GM10266 (cell line): Measurements from ENCODE around the gene SLC16A10.
"Not testable (repeated sequence)": the region's sequence is repeated elsewhere in the genome, so short reads cannot be mapped to it uniquely, and the experiment has no call there.

Experiments
- DNase-seq: peaks from one replicate; pipeline ENCODE4 v3.0.0; 2012; ENCODE audit errors: extremely low spot score
- TF ChIP-seq, protein P1 (sequence below): IDR thresholded peaks from 2 replicates; pipeline ENCODE4 v1.5.1; 2012; ENCODE audit warnings: mild to moderate bottlenecking, low read depth; ENCODE audit not compliant: control insufficient read depth, insufficient read depth; ENCODE audit errors: missing control alignments

The SLC16A10 gene

DNA sequence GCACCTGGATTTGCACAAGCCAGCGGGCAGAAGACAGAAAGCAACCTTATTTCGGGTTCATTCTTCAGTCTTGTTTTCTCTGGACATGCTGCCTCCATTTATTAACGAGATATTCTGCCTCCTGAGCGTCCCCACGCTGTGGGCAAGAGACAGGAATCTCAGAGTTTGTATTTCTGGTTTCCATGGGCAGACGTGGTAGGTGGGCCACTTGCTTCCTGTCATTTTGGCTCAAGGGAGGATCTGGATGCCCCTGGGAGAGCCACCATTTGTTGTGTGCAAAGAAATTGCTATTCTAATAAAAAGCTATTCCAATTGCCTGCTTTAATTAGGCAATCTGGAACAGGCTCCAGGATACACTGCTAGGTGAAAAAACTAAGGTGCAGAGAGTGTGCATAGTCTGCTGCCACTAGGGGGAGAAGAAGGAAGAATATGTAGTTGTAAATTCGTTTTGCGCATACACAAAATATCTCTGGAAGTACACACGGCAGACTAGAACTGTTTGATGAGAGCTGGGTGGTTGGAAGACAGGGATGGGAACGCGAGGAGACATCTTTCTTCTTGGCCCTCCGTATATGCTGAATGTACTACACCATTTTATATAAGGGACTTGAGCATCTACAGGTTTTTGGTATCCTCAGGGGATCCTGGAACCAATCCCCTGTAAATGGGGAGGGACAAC lies 30.1 kb upstream of the SLC16A10 start:
- TF ChIP-seq, protein P1, sequence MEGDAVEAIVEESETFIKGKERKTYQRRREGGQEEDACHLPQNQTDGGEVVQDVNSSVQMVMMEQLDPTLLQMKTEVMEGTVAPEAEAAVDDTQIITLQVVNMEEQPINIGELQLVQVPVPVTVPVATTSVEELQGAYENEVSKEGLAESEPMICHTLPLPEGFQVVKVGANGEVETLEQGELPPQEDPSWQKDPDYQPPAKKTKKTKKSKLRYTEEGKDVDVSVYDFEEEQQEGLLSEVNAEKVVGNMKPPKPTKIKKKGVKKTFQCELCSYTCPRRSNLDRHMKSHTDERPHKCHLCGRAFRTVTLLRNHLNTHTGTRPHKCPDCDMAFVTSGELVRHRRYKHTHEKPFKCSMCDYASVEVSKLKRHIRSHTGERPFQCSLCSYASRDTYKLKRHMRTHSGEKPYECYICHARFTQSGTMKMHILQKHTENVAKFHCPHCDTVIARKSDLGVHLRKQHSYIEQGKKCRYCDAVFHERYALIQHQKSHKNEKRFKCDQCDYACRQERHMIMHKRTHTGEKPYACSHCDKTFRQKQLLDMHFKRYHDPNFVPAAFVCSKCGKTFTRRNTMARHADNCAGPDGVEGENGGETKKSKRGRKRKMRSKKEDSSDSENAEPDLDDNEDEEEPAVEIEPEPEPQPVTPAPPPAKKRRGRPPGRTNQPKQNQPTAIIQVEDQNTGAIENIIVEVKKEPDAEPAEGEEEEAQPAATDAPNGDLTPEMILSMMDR = peak; percentile 59
- peak; percentile 36 for DNase-seq

DNA sequence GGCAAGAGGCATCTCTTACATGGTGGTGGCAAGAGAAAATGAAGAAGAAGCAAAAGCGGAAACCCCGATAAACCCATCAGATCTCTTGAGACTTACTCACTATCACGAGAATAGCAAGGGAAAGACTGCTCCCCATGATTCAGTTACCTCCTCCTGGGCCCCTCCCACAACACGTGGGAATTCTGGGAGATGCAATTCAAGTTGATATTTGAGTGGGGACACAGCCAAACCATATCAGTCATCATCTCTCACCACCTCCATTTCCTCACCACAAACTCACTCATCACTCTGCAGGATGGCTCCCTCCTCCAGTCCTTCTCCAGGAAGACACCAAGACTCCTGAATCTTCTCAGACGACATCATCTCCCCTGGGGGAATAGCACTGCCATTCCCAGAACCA lies 25.8 kb upstream of the SLC16A10 start:
- DNase-seq = no peak
- TF ChIP-seq, protein P1 = no peak

DNA sequence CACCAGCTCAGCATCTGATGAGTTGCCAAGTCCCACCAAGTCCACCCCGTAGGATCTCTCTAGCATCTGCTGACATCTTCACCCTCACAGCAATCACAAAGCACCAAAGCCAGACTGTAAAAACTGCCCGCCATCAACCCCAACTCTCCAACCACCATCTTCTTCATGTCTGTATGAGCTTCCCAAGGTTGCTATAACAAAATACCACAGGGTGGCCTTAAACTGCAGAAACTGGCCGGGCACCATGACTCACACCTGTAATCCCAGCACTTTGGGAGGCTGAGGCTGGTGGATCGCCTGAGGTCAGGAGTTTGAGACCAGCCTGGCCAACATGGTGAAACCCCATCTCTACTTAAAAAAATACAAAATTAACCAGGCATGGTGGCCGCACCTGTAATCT lies 25.3 kb upstream of the SLC16A10 start:
- DNase-seq = not testable (repeated sequence)

DNA sequence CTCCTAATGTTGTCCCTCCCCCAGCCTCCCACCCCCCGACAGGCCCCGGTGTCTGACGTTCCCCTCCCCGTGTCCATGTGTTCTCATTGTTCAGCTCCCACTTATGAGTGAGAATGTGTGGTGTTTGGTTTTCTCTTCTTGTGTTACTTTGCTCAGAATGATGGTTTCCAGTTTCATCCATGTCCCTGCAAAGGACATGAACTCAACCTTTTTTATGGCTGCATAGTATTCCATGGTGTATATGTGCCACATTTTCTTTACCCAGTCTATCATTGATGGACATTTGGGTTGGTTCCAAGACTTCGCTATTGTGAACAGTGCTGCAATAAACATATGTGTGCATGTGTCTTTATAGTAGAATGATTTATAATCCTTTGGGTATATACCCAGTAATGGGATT lies 24.4 kb upstream of the SLC16A10 start:
- not testable (repeated sequence) for DNase-seq

DNA sequence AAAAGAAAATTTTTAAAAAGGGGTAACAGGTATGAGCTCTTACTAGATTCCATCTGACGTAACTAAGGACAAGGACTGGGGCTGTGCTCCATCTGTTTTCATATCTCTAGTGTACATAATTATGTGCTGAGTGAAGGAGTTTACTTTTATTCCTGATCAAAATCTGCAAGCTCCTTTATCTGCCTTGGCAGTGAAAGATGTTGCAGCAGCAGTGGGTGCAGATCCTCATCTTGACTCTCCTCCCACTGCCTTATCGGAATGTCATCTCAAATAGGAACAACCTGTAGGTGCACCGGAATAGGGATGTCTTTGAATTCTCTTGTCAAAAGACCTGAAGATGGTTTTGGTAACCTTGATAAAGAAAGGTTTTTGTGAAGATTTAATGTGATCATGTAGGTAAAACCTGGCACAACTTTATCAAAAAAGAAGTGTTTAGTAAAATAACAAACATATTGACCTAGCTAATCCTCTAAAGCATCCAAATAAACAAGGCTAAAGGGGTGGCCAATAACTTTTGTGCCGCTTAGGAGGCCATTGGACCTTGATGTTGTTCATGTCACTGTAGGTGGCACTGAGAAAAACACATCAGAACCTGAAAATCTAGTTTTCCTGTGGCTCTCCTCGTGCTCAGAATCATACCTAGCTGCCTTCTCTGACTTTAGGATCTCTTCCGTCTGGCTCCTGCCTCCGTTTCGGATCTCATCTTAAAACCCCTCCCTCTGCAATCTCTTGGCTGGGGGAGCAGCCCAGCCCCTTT lies 19.0 kb upstream of the SLC16A10 start:
- TF ChIP-seq, protein P1 = no peak
- DNase-seq = no peak

DNA sequence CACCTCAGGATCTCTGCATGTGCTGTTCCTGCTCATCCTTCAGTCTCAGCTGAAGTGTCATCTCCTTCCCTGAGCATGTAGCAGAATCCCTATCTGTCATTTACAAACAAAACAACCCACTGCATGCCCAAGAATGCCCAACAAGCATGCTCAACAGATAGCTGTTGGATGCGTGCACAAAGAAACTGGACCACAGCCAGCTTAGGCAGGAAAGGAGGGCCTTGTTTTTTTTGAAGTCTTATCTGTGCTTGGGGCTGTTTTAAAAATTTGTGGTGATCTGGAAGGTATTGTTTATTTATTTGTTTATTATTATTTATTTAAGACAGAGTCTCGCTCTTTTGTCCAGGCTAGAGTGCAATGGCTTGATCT lies 18.5 kb upstream of the SLC16A10 start:
- no peak for DNase-seq
- TF ChIP-seq, protein P1 = no peak

DNA sequence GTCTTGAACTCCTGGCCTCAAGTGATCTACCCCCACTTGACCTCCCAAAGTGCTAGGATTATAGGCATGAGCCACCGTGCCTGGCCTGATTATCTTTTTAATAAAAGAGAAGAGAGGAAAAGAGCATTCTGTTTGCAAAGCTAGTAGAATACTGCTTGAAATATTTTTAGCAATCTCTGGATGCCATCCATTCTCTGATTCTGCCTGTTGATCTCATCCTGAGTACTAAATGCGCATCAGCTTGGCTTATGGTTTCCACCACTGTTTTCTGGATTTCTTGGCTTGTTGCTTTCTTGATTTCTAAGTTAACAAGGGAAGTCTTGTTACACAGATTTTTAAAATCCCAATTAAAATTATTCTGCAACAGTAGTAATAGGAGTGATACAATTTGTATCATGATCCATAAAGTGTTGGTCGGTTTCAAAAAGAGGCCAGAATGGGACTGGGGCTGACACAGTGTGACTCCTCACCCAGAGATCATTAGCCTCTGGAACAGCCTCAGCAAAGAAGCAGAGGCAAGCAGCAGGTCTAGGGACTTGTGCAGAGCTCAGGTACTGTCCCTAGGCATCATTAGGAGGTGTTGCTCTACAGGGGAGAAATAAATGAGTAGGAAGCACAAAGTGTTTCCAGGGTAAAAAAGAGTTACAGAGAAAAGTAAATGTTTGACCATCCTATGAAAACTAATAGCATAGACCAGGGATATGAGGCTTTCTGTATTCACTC lies 17.8 kb upstream of the SLC16A10 start:
- TF ChIP-seq, protein P1 = no peak
- DNase-seq = no peak
